ENCODE data around the gene TBC1D20.
A peak's percentile ranks its signal among the peaks of the same experiment; 100 is the strongest.
"Not testable (repeated sequence)": the region's sequence is repeated elsewhere in the genome, so short reads cannot be mapped to it uniquely, and the experiment has no call there.

TBC1D20 gene

GRCh38 chr20:475463-476357 lies 13.4 kb upstream of the TBC1D20 start:
- no peak for DNase-seq

GRCh38 chr20:474581-474980 lies 12.2 kb upstream of the TBC1D20 start:
- DNase-seq: no peak

- no peak for DNase-seq
Observed at GRCh38 chr20:472889-473292, 10.6 kb upstream of the TBC1D20 start.

- no peak for DNase-seq
Observed at GRCh38 chr20:472137-472846, 10.0 kb upstream of the TBC1D20 start.

GRCh38 chr20:469746-470490 lies 7.6 kb upstream of the TBC1D20 start:
- DNase-seq: no peak

GRCh38 chr20:467755-468154 lies 5.4 kb upstream of the TBC1D20 start:
- DNase-seq: no peak

GRCh38 chr20:461254-462198 lies 807 bp downstream of the TBC1D20 start:
- peak; percentile 51 for DNase-seq

GRCh38 chr20:460707-461106 lies 1.6 kb downstream of the TBC1D20 start:
- no peak for DNase-seq

- no peak for DNase-seq
Observed at GRCh38 chr20:460180-460579, 2.2 kb downstream of the TBC1D20 start.

- DNase-seq: no peak
Observed at GRCh38 chr20:458776-459175, 3.6 kb downstream of the TBC1D20 start.

- DNase-seq: no peak
Observed at GRCh38 chr20:454951-455350, 7.4 kb downstream of the TBC1D20 start.

GRCh38 chr20:452021-452420 lies 10.3 kb downstream of the TBC1D20 start:
- not testable (repeated sequence) for DNase-seq

GRCh38 chr20:445514-446336 lies 16.6 kb downstream of the TBC1D20 start:
- no peak for DNase-seq

GRCh38 chr20:444862-445426 lies 17.4 kb downstream of the TBC1D20 start:
- no peak for DNase-seq

- DNase-seq: no peak
Observed at GRCh38 chr20:444117-444516, 18.2 kb downstream of the TBC1D20 start.

- DNase-seq: no peak
Observed at GRCh38 chr20:443223-443775, 19.0 kb downstream of the TBC1D20 start.

GRCh38 chr20:440636-441035 lies 21.7 kb downstream of the TBC1D20 start:
- no peak for DNase-seq

- no peak for DNase-seq
Observed at GRCh38 chr20:440148-440547, 22.2 kb downstream of the TBC1D20 start.

- DNase-seq: peak; percentile 44
Observed at GRCh38 chr20:438571-439469, 23.5 kb downstream of the TBC1D20 start.
